HepG2 (cell line): ENCODE data around the gene KIFAP3.

Experiments
- MYPOP ChIP-seq: sonication (generic); formaldehyde crosslinking; IDR thresholded peaks from 2 replicates; pipeline ENCODE4 v1.8.1; 2023; ENCODE audit warnings: mild to moderate bottlenecking, moderate library complexity, missing genetic modification reagents
- PLSCR1 ChIP-seq: sonication (generic); formaldehyde crosslinking; IDR thresholded peaks from 2 replicates; pipeline ENCODE4 v1.5.0; 2020; ENCODE audit warnings: missing genetic modification reagents, mild to moderate bottlenecking, borderline replicate concordance
- SMYD3 ChIP-seq: sonication (generic); formaldehyde crosslinking; IDR thresholded peaks from 2 replicates; pipeline ENCODE4 v1.8.1; 2023; ENCODE audit warnings: mild to moderate bottlenecking, missing genetic modification reagents

GRCh38 chr1:169974067-169974466 is 100.4 kb downstream of the KIFAP3 start:
- TF ChIP-seq PLSCR1 (CRISPR knock-in tag) (no peak), MYPOP (CRISPR knock-in tag) (no peak), SMYD3 (no peak)
